GM12878 (cell line): Measurements from ENCODE around the gene USO1. TPM values are rescaled to one million over a fixed set of nuclear protein-coding genes. Genes with fewer than 3 reads are reported as not detected.

Experiments
- ATAC-seq: fragments of 200-7000 bp; cut with Tn5 transposase; 3 replicates; pipeline ENCODE4 v1.9.1; 2020; ENCODE audit warnings: mild to moderate bottlenecking, moderate library complexity
- BruUV-seq: library from RNA; stranded (reverse); fragments of 400-500 nt; replicated peaks from 2 replicates; lab custom pipeline; 2021; lab: Mats Ljungman, UMichigan
- CTCF ChIA-PET: fragments of 300-600 bp; sonication (Branson Sonifier 250); formaldehyde crosslinking; extraction: SDS; loops from one replicate; lab custom pipeline; 2021; ENCODE audit warnings: inconsistent platforms; lab: Yijun Ruan, JAX
- POLR2A ChIA-PET: fragments of 350-600 bp; formaldehyde crosslinking; extraction: SDS; loops from one replicate; lab custom pipeline; 2021; ENCODE audit warnings: inconsistent platforms; lab: Charles Lee
- RAD21 ChIA-PET: fragments of 300-600 bp; sonication (Branson Sonifier 250); formaldehyde crosslinking; loops from one replicate; lab custom pipeline; 2023; ENCODE audit warnings: antibody characterized with exemption; ENCODE audit not compliant: unreplicated experiment; lab: Charles Lee
- SMC1A ChIA-PET: fragments of 300-600 bp; sonication (Branson Sonifier 250); formaldehyde crosslinking; loops from one replicate; lab custom pipeline; 2023; ENCODE audit not compliant: unreplicated experiment, uncharacterized antibody; lab: Charles Lee
- DNase-seq: peaks from one replicate; pipeline ENCODE4 v3.0.0-alpha.2; 2011; ENCODE audit warnings: low read depth, low spot score
- FAIRE-seq: peaks from 3 replicates; lab custom pipeline; 2011; peaks lifted over from hg19 to GRCh38; lab: Jason Lieb, UNC
- H2AFZ ChIP-seq: 2 replicates; pipeline ENCODE4 v1.6.0; 2011; ENCODE audit warnings: low read depth, low read length, control low read depth; ENCODE audit not compliant: control insufficient read depth
- H3K27ac ChIP-seq: 2 replicates; pipeline ENCODE4 v1.5.1; 2011; ENCODE audit warnings: control low read depth; ENCODE audit not compliant: control insufficient read depth, insufficient read depth
- H3K27me3 ChIP-seq, 2 experiments: replicated peaks in 1 of 2; 2 replicates each; pipeline versions ENCODE4 v1.6.0 to v1.6.1; 2011; ENCODE audit warnings: low read length in 1 of 2; ENCODE audit not compliant: control insufficient read depth in 2 of 2, insufficient read depth in 2 of 2
- H3K36me3 ChIP-seq, 2 experiments: 2 replicates each; pipeline ENCODE4 v1.5.1; 2011; ENCODE audit warnings: low read length in 1 of 2; ENCODE audit not compliant: control insufficient read depth in 2 of 2, insufficient read depth in 2 of 2
- H3K4me1 ChIP-seq: 2 replicates; pipeline ENCODE4 v1.6.1; 2011; ENCODE audit warnings: mild to moderate bottlenecking, low read length, moderate library complexity, mixed read lengths; ENCODE audit not compliant: control insufficient read depth, insufficient read depth
- H3K4me2 ChIP-seq: 2 replicates; pipeline ENCODE4 v1.6.0; 2011; ENCODE audit warnings: control low read depth; ENCODE audit not compliant: control insufficient read depth, insufficient read depth
- H3K4me3 ChIP-seq: fragments of 200-600 bp; sonication (generic); 2 replicates; pipeline ENCODE4 v1.5.1; 2016
- H3K79me2 ChIP-seq: 2 replicates; pipeline ENCODE4 v1.6.0; 2011; ENCODE audit warnings: low read length; ENCODE audit not compliant: control insufficient read depth, insufficient read depth
- H3K9ac ChIP-seq: 2 replicates; pipeline ENCODE4 v1.8.0; 2011; ENCODE audit warnings: low read length, control low read depth, mixed read lengths; ENCODE audit not compliant: control insufficient read depth, insufficient read depth
- H3K9me3 ChIP-seq: replicated peaks from 3 replicates; pipeline ENCODE4 v1.5.1; 2011; ENCODE audit warnings: mild to moderate bottlenecking, low read length; ENCODE audit not compliant: control insufficient read depth, insufficient read depth
- H4K20me1 ChIP-seq: 2 replicates; pipeline ENCODE4 v1.6.0; 2011; ENCODE audit not compliant: control insufficient read depth, insufficient read depth
- ATF7 ChIP-seq: fragments of 450-650 bp; IDR thresholded peaks from 2 replicates; pipeline ENCODE4 v1.6.1; 2016; ENCODE audit warnings: low read depth, mild to moderate bottlenecking
- BCL3 ChIP-seq: IDR thresholded peaks from 2 replicates; pipeline ENCODE4 v1.6.1; 2011; ENCODE audit warnings: borderline replicate concordance, low read depth, mild to moderate bottlenecking, moderate library complexity, low read length; ENCODE audit not compliant: insufficient read depth, poor library complexity, severe bottlenecking
- CHD1 ChIP-seq: IDR thresholded peaks from 2 replicates; pipeline ENCODE4 v1.6.1; 2012; ENCODE audit warnings: low read depth, low read length, improper control_type of control experiment
- ELK1 ChIP-seq: IDR thresholded peaks from 2 replicates; pipeline ENCODE4 v1.6.1; 2012; ENCODE audit warnings: low read depth, low read length, improper control_type of control experiment
- FOXM1 ChIP-seq: IDR thresholded peaks from 2 replicates; pipeline ENCODE4 v1.6.1; 2012; ENCODE audit warnings: low read depth, mild to moderate bottlenecking, inconsistent platforms, low read length, moderate library complexity
- HDAC6 ChIP-seq: fragments of 200-600 bp; sonication (generic); IDR thresholded peaks from one replicate; pipeline ENCODE4 v1.8.0; 2017; ENCODE audit warnings: antibody characterized with exemption; ENCODE audit not compliant: unreplicated experiment
- IRF5 ChIP-seq: fragments of 450-650 bp; IDR thresholded peaks from 2 replicates; pipeline ENCODE4 v1.6.1; 2017; ENCODE audit warnings: borderline replicate concordance
- JUND ChIP-seq: IDR thresholded peaks from 2 replicates; pipeline ENCODE4 v1.6.1; 2012; ENCODE audit warnings: low read depth, mild to moderate bottlenecking, low read length, improper control_type of control experiment, moderate library complexity
- MEF2B ChIP-seq: fragments of 450-650 bp; IDR thresholded peaks from 2 replicates; pipeline ENCODE4 v1.6.1; 2018; ENCODE audit warnings: mild to moderate bottlenecking, moderate library complexity; ENCODE audit not compliant: partially characterized antibody, poor library complexity, severe bottlenecking
- MLLT1 ChIP-seq: fragments of 450-650 bp; IDR thresholded peaks from 2 replicates; pipeline ENCODE4 v1.6.1; 2016; ENCODE audit warnings: mild to moderate bottlenecking
- MTA2 ChIP-seq: fragments of 450-650 bp; IDR thresholded peaks from 2 replicates; pipeline ENCODE4 v1.6.1; 2016; ENCODE audit warnings: low read depth, mild to moderate bottlenecking, moderate library complexity
- MYB ChIP-seq: fragments of 150-350 bp; IDR thresholded peaks from 2 replicates; pipeline ENCODE4 v1.6.1; 2014; ENCODE audit warnings: mild to moderate bottlenecking, low read depth, low read length, borderline replicate concordance
- NR2C1 ChIP-seq: fragments of 450-650 bp; IDR thresholded peaks from 2 replicates; pipeline ENCODE4 v1.6.1; 2017; ENCODE audit warnings: antibody characterized with exemption, mild to moderate bottlenecking, moderate library complexity
- SREBF1 ChIP-seq: IDR thresholded peaks from 2 replicates; pipeline ENCODE4 v1.6.1; 2012; ENCODE audit warnings: mild to moderate bottlenecking, low read length
- STAT1 ChIP-seq: fragments of 450-650 bp; conservative IDR thresholded peaks from 2 replicates; pipeline ENCODE4 v1.6.1; 2014; ENCODE audit warnings: antibody characterized with exemption, mild to moderate bottlenecking
- SUZ12 ChIP-seq: fragments of 200-600 bp; sonication (generic); IDR thresholded peaks from one replicate; pipeline ENCODE4 v1.6.1; 2018; ENCODE audit warnings: antibody characterized with exemption, mild to moderate bottlenecking; ENCODE audit not compliant: unreplicated experiment
- TBL1XR1 ChIP-seq: IDR thresholded peaks from 2 replicates; pipeline ENCODE4 v1.6.1; 2012; ENCODE audit warnings: low read depth, low read length, improper control_type of control experiment
- TCF3 ChIP-seq: IDR thresholded peaks from 2 replicates; pipeline ENCODE4 v1.6.1; 2012; ENCODE audit warnings: low read depth, mild to moderate bottlenecking, low read length, borderline replicate concordance; ENCODE audit not compliant: insufficient read depth
- WRNIP1 ChIP-seq: IDR thresholded peaks from 2 replicates; pipeline ENCODE4 v1.6.1; 2011; ENCODE audit warnings: low read depth, low read length, improper control_type of control experiment, borderline replicate concordance
- in situ Hi-C: fragments of 300-500 bp; cut with MboI; formaldehyde crosslinking; loops from 9 replicates; pipeline ENCODE4 v1.14.3; 2018; ENCODE audit warnings: mixed read lengths
- intact Hi-C: fragments of 100-400 bp; cut with micrococcal nuclease; formaldehyde crosslinking; loops from one replicate; pipeline ENCODE4 v1.14.2; 2022; ENCODE audit not compliant: unreplicated experiment
- polyA plus RNA-seq, 11 experiments: library from polyadenylated mRNA; depleted of rRNA in 4 of 11; unstranded in 6 of 11; stranded (reverse) in 5 of 11; fragments of >200 nt; fragmentation: Nextera tagmentation in 4 of 11; fragmentation: Illumina TruSeq in 1 of 11; extraction: Ambion mirVana in 4 of 11; extraction: Trizol in 1 of 11; gene quantifications; 1 replicate in 1 of 11; 2 replicates in 10 of 11; pipeline versions ENCODE4 v1.2.1 to v1.2.3, GENCODE V29; 2011 to 2016; ENCODE audit warnings: inconsistent platforms in 2 of 11, missing spikeins in 2 of 11, low read depth in 1 of 11
- total RNA-seq, 4 experiments: library from RNA; depleted of rRNA in 3 of 4; stranded (reverse); fragments of >200 nt in 3 of 4; fragmentation: Illumina TruSeq in 1 of 4; extraction: Trizol in 1 of 4; gene quantifications; 2 replicates each; pipeline versions ENCODE4 v1.2.1 to v1.2.3, GENCODE V29; 2013 to 2021

USO1 gene
- total and polyA plus RNA-seq, 10 of the 15 experiments (the other 5 are each of a cell fraction or from before 2014, with no cell fraction given), result 19.4 to 79.7 (median 59.6) TPM

- intact Hi-C loops (no loop called here), in situ Hi-C loops (no loop called here)
- no peak for DNase-seq
- no peak overlapping the region for H3K9ac ChIP-seq
- POLR2A ChIA-PET, result no interaction called here
- H2AFZ ChIP-seq, result no peak overlapping the region
- no peaks in the 10 kb centered on the region for H3K79me2 ChIP-seq
- TF ChIP-seq BCL3 (no peak), STAT1 (no peak), MLLT1 (no peak), HDAC6 (no peak), ATF7 (no peak), MEF2B (no peak), JUND (no peak), CHD1 (no peak), ELK1 (no peak), TBL1XR1 (no peak), SUZ12 (no peak), FOXM1 (no peak), TCF3 (no peak), MTA2 (no peak), NR2C1 (no peak), WRNIP1 (no peak), IRF5 (no peak), MYB (no peak), SREBF1 (no peak)
- RAD21 ChIA-PET, result no interaction called here
- CTCF ChIA-PET, result no interaction called here
- H3K9me3 ChIP-seq, result peaks cover 2% of the 10 kb centered on the region; the same call in 2 of the 3 replicates
- H3K4me3 ChIP-seq, result no peak overlapping the region
- BruUV-seq, result no TSS peak
- no peaks in the 10 kb centered on the region for H3K27me3 ChIP-seq
- H4K20me1 ChIP-seq, result no peaks in the 10 kb centered on the region
- no peak for ATAC-seq
- no peak overlapping the region for H3K4me2 ChIP-seq
- H3K27ac ChIP-seq, result no peak overlapping the region
- H3K4me1 ChIP-seq, result no peaks in the 10 kb centered on the region; the same call in 1 of the 2 replicates
- no peak for FAIRE-seq
- SMC1A ChIA-PET, result interaction anchor here (2.7 kb wide), 1 partner anchor 16 kb away, joined by 10 read pairs; no protein-coding TSS in a partner anchor
- peaks cover 0 to 20% of the 10 kb centered on the region in 2 experiments for H3K36me3 ChIP-seq
These were observed 56.9 kb downstream of the USO1 start for GRCh38 chr4:75781305-75781704.
